ENCODE results near the gene PC. TPM values are rescaled to one million over a fixed set of nuclear protein-coding genes. Genes with fewer than 3 reads are reported as not detected.
"Not testable (repeated sequence)": the region's sequence is repeated elsewhere in the genome, so short reads cannot be mapped to it uniquely, and the experiment has no call there.

PC gene
- total and polyA plus RNA-seq, 4 experiments from 2014 or later = 2.9 to 7.7 (median 5.4) TPM

DNA sequence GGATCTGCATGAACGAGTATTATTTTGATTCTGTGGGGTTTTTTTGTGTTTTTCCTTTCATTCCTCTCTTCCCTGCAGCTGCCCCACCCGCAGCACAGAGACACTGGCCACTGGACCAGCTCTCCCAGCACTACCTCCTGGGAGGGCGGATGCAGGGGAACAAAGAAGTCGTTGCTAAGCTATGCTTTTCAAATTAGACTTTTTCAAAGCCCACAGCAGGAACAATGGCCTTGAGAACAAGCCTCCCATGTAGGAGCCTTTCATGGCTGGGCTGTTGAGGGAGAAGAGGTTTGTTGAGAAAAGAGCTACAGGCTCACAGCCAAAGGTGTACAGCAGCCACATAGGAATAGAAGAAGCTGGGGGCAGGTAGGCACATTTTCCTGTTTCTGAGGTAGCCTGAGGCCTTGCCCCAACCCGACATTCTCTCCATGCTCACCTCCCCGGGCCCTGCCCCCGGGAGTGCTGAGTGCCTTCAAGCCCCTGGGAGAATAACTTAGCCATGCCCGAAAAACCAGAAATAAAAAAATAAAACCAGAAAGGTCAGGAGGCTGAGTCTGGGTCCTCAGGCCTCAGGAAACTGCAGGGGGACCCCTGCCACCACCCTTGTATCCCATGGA is 44.2 kb upstream of the PC start:
- Mint-ChIP-seq H3K4me1 (peaks cover 0 to 5% (median 1%) of the 10 kb centered on the region in 4 donors), H3K9me3 (no peaks in the 10 kb centered on the region), H3K27me3 (peaks cover 0 to 2% of the 10 kb centered on the region in 2 donors), H3K27ac (no peak overlapping the region), H3K4me3 (no peak overlapping the region), H3K36me3 (no peaks in the 10 kb centered on the region)
- ChIA-PET POLR2A (ENCODE audit: partially characterized antibody) (no interaction called here), CTCF (ENCODE audit: partially characterized antibody) (no interaction called here)
- no peaks in the 10 kb centered on the region for H3K36me3 ChIP-seq (ENCODE audit: insufficient read depth, low read length)
- H3K27me3 ChIP-seq (ENCODE audit: insufficient read depth, low read length) = no peaks in the 10 kb centered on the region
- no peak for DNase-seq
- no peak overlapping the region for H3K4me3 ChIP-seq (ENCODE audit: low read length in 2 of 2)
- no peak overlapping the region for H3K27ac ChIP-seq (ENCODE audit: low read depth, low read length)
- no peaks in the 10 kb centered on the region for H3K9me3 ChIP-seq (ENCODE audit: control insufficient read depth in 1 of 2, low read length in 2 of 2)
- H3K4me1 ChIP-seq (ENCODE audit: insufficient read depth, low read length) = no peaks in the 10 kb centered on the region
- intact Hi-C loops (cut with micrococcal nuclease) = no loop called here

DNA sequence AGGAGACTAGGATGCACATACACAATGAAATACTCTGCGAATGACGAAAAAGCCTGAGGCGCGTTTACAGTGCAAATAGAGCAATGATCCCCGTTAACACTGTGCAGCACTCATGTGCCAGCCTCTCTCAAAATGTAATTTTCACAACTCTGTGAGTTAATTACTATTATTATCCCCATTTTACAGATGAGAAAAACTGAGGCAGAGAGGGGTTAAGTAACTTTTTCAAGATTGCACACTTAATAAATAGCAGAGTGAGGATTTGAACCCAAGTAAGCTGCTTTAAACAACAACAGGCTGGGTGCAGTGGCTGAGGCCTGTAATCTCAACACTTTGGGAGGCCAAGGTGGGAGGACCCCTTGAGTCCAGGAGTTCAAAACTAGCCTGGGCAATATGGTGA is 43.1 kb upstream of the PC start:
- no peak overlapping the region for H3K27ac Mint-ChIP-seq
- Histone ChIP-seq H3K27ac (ENCODE audit: low read depth, low read length) (no peak overlapping the region), H3K27me3 (ENCODE audit: insufficient read depth, low read length) (no peaks in the 10 kb centered on the region), H3K9me3 (ENCODE audit: control insufficient read depth in 1 of 2, low read length in 2 of 2) (no peaks in the 10 kb centered on the region), H3K36me3 (ENCODE audit: insufficient read depth, low read length) (no peaks in the 10 kb centered on the region), H3K4me3 (ENCODE audit: low read length in 2 of 2) (no peak overlapping the region), H3K4me1 (ENCODE audit: insufficient read depth, low read length) (no peaks in the 10 kb centered on the region)
- H3K4me1 Mint-ChIP-seq = peaks cover 0 to 3% (median 1%) of the 10 kb centered on the region in 4 donors
- ChIA-PET CTCF (ENCODE audit: partially characterized antibody) (no interaction called here), POLR2A (ENCODE audit: partially characterized antibody) (no interaction called here)
- intact Hi-C loops (cut with micrococcal nuclease) = no loop called here
- no peaks in the 10 kb centered on the region for H3K9me3 Mint-ChIP-seq
- H3K4me3 Mint-ChIP-seq = no peak overlapping the region
- H3K36me3 Mint-ChIP-seq = no peaks in the 10 kb centered on the region
- no peak for DNase-seq
- peaks cover 2 to 5% of the 10 kb centered on the region in 2 donors for H3K27me3 Mint-ChIP-seq

DNA sequence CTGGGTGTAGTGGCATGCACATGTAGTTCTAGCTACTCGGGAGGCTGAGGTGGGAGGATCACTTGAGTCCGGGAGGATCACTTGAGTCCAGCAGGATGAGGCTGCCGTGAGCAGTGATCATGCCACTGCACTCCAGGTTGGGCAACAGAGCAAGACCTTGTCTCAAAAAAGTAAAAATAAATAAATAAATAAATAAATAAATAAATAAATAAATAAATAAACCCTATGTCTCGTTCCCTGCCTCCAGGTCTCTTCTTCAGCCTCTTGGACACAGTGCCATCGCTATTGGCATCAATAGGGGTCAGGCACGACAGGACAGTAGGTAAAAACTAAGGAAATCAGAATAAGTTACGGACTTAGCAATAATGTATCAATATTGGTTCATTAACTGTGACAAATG is 41.4 kb upstream of the PC start:
- H3K36me3 Mint-ChIP-seq = no peaks in the 10 kb centered on the region
- H3K4me1 ChIP-seq (ENCODE audit: insufficient read depth, low read length) = no peaks in the 10 kb centered on the region
- no peaks in the 10 kb centered on the region for H3K4me1 Mint-ChIP-seq
- no peaks in the 10 kb centered on the region for H3K36me3 ChIP-seq (ENCODE audit: insufficient read depth, low read length)
- H3K27me3 Mint-ChIP-seq = peaks cover 2 to 5% of the 10 kb centered on the region in 2 donors
- no peaks in the 10 kb centered on the region for H3K9me3 ChIP-seq (ENCODE audit: control insufficient read depth in 1 of 2, low read length in 2 of 2)
- POLR2A ChIA-PET (ENCODE audit: partially characterized antibody) = no interaction called here
- H3K4me3 Mint-ChIP-seq = no peak overlapping the region
- H3K9me3 Mint-ChIP-seq = no peaks in the 10 kb centered on the region
- H3K4me3 ChIP-seq (ENCODE audit: low read length in 2 of 2) = no peak overlapping the region
- H3K27ac Mint-ChIP-seq = no peak overlapping the region
- no peaks in the 10 kb centered on the region for H3K27me3 ChIP-seq (ENCODE audit: insufficient read depth, low read length)
- no peak for DNase-seq
- intact Hi-C loops (cut with micrococcal nuclease) = no loop called here
- CTCF ChIA-PET (ENCODE audit: partially characterized antibody) = no interaction called here
- H3K27ac ChIP-seq (ENCODE audit: low read depth, low read length) = no peak overlapping the region

DNA sequence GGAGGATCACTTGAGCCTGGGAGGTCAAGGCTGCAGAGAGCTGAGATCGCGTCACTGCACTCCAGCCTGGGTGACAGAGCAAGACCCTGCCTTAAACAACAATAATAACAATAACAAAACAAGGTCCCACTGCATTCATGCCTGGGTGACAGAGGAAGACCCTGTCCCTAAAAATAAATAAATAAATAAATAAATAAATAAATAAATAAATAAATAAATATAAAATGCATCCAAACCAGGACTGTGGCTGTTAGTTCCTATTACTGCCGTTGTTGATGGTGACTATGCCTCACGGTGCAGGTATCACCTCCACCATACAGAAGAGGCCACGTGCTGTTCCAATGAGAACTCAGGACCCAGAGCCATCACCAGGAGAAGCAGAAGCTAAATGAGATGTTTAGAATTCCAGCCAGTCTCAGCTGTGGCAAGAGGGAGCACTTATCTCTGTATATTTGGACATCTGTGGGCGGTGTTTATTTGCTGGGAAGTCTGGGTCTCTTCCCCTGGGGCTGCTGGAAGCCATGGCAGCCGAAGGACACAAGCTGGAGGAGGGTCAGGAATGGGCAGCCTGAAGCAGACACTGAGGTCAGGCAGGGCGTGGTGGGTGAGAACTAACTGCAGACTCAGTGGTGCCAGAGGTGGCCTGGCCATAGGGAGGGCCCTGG is 38.6 kb upstream of the PC start:
- Mint-ChIP-seq H3K4me1 (peaks cover 0 to 1% (median 0%) of the 10 kb centered on the region in 4 donors), H3K4me3 (no peak overlapping the region), H3K27me3 (peaks cover 6 to 10% of the 10 kb centered on the region in 2 donors), H3K36me3 (no peaks in the 10 kb centered on the region), H3K9me3 (peaks cover 0 to 1% (median 0%) of the 10 kb centered on the region in 8 donors), H3K27ac (peak overlapping the region in 1 of 7 donors; percentile 35)
- Histone ChIP-seq H3K9me3 (ENCODE audit: control insufficient read depth in 1 of 2, low read length in 2 of 2) (no peaks in the 10 kb centered on the region), H3K27me3 (ENCODE audit: insufficient read depth, low read length) (no peaks in the 10 kb centered on the region), H3K4me3 (ENCODE audit: low read length in 2 of 2) (no peak overlapping the region), H3K27ac (ENCODE audit: low read depth, low read length) (no peak overlapping the region), H3K4me1 (ENCODE audit: insufficient read depth, low read length) (no peaks in the 10 kb centered on the region), H3K36me3 (ENCODE audit: insufficient read depth, low read length) (no peaks in the 10 kb centered on the region)
- ChIA-PET CTCF (ENCODE audit: partially characterized antibody) (interaction anchor here (0.8 kb wide), 1 partner anchor 57 kb away, joined by 3 read pairs; no protein-coding TSS in a partner anchor), POLR2A (ENCODE audit: partially characterized antibody) (no interaction called here)
- intact Hi-C loops (cut with micrococcal nuclease) = no loop called here
- no peak for DNase-seq

DNA sequence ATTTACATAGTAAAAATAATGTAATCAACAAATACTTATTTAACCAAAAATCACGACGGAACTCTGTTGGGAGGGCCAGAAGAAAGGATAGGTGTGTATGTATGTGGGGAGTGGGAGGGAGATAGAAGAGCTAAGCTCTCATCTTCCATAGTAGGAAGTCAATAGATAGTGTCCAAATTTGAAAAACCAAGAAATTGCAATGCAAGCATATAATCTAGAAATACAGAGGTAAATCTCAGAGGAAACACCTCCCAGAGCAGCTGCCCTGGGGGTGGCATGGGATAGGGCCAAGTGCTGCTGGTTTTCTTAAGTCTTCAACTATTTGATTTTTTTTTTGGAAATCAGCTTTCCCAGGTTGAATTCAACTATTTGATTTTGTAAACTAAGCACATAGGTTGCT is 33.9 kb upstream of the PC start:
- Mint-ChIP-seq H3K27ac (no peak overlapping the region), H3K36me3 (no peaks in the 10 kb centered on the region), H3K9me3 (peaks cover 0 to 1% (median 0%) of the 10 kb centered on the region in 8 donors), H3K27me3 (peaks cover 4 to 17% of the 10 kb centered on the region in 2 donors), H3K4me3 (no peak overlapping the region), H3K4me1 (peaks cover 0 to 3% (median 1%) of the 10 kb centered on the region in 4 donors)
- intact Hi-C loops (cut with micrococcal nuclease) = no loop called here
- Histone ChIP-seq H3K27ac (ENCODE audit: low read depth, low read length) (no peak overlapping the region), H3K4me3 (ENCODE audit: low read length in 2 of 2) (no peak overlapping the region), H3K9me3 (ENCODE audit: control insufficient read depth in 1 of 2, low read length in 2 of 2) (no peaks in the 10 kb centered on the region), H3K27me3 (ENCODE audit: insufficient read depth, low read length) (no peaks in the 10 kb centered on the region), H3K4me1 (ENCODE audit: insufficient read depth, low read length) (no peaks in the 10 kb centered on the region), H3K36me3 (ENCODE audit: insufficient read depth, low read length) (no peaks in the 10 kb centered on the region)
- ChIA-PET POLR2A (ENCODE audit: partially characterized antibody) (no interaction called here), CTCF (ENCODE audit: partially characterized antibody) (interaction anchor here (1.7 kb wide), 1 partner anchor 16 kb away, joined by 4 read pairs; the partner anchor contains the start of gene C11orf86)
- DNase-seq = no peak

DNA sequence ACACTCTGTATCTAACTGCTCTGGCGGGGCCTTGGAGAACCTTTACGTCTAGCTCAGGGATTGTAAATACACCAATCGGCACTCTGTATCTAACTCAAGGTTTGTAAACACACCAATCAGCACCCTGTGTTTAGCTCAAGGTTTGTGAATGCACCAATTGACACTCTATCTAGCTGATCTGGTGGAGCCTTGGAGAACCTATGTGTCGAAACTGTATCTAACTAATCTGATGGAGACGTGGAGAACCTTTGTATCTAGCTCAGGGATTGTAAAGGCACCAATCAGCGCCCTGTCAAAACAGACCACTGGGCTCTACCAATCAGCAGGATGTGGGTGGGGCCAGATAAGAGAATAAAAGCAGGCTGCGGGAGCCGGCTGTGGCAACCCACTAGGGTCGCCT is 31.2 kb upstream of the PC start:
- H3K36me3 Mint-ChIP-seq; H3K27me3 ChIP-seq (ENCODE audit: insufficient read depth, low read length); H3K4me1 Mint-ChIP-seq; H3K36me3 ChIP-seq (ENCODE audit: insufficient read depth, low read length); DNase-seq; POLR2A ChIA-PET (ENCODE audit: partially characterized antibody); H3K4me3 Mint-ChIP-seq; CTCF ChIA-PET (ENCODE audit: partially characterized antibody); H3K27ac ChIP-seq (ENCODE audit: low read depth, low read length); H3K27ac Mint-ChIP-seq; intact Hi-C loops (cut with micrococcal nuclease); H3K4me3 ChIP-seq (ENCODE audit: low read length in 2 of 2); H3K9me3 ChIP-seq (ENCODE audit: control insufficient read depth in 1 of 2, low read length in 2 of 2); H3K9me3 Mint-ChIP-seq; H3K4me1 ChIP-seq (ENCODE audit: insufficient read depth, low read length): not testable (repeated sequence)
- peaks cover 3 to 17% of the 10 kb centered on the region in 2 donors for H3K27me3 Mint-ChIP-seq

DNA sequence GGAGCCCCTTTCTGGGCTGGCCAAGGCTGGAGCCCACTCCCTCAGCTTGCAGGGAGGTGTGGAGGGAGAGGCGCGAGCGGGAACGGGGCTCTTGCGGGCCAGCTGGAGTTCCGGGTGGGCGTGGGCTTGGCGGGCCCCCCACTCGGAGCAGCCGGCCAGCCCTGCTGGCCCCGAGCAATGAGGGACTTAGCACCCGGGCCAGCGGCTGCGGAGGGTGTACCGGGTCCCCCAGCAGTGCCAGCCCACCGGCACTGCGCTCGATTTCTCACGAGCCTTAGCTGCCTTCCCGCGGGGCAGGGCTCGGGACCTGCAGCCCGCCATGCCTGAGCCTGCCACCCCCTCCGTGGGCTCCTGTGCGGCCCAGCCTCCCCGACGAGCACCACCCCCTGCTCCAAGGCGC is 30.6 kb upstream of the PC start:
- H3K4me3 Mint-ChIP-seq; POLR2A ChIA-PET (ENCODE audit: partially characterized antibody); H3K4me1 Mint-ChIP-seq; H3K27ac ChIP-seq (ENCODE audit: low read depth, low read length); H3K36me3 ChIP-seq (ENCODE audit: insufficient read depth, low read length); intact Hi-C loops (cut with micrococcal nuclease); H3K9me3 ChIP-seq (ENCODE audit: control insufficient read depth in 1 of 2, low read length in 2 of 2); H3K4me1 ChIP-seq (ENCODE audit: insufficient read depth, low read length); H3K27ac Mint-ChIP-seq; H3K4me3 ChIP-seq (ENCODE audit: low read length in 2 of 2); H3K36me3 Mint-ChIP-seq; CTCF ChIA-PET (ENCODE audit: partially characterized antibody); H3K9me3 Mint-ChIP-seq; H3K27me3 ChIP-seq (ENCODE audit: insufficient read depth, low read length); DNase-seq: not testable (repeated sequence)
- peaks cover 3 to 18% of the 10 kb centered on the region in 2 donors for H3K27me3 Mint-ChIP-seq
